H1 (cell line): Measurements from ENCODE around the gene PIK3R1. TPM values are rescaled to one million over a fixed set of nuclear protein-coding genes. Genes with fewer than 3 reads are reported as not detected.

Source experiments
- EP300 ChIP-seq, 2 experiments: IDR thresholded peaks; 1 replicate in 1 of 2; 2 replicates in 1 of 2; pipeline ENCODE4 v1.6.1; 2011 to 2012; ENCODE audit warnings: low read depth in 2 of 2, low read length in 2 of 2, mild to moderate bottlenecking in 2 of 2, borderline replicate concordance in 1 of 2, inconsistent platforms in 1 of 2, moderate library complexity in 1 of 2
- KDM1A ChIP-seq: fragments of 200-600, 300-600 bp; sonication (generic); IDR thresholded peaks from 2 replicates; pipeline ENCODE4 v1.7.1; 2016; ENCODE audit warnings: mild to moderate bottlenecking, low read length, borderline replicate concordance
- NANOG ChIP-seq: IDR thresholded peaks from 2 replicates; pipeline ENCODE4 v1.6.1; 2011; ENCODE audit warnings: low read length, low read depth, mild to moderate bottlenecking, inconsistent platforms; ENCODE audit not compliant: insufficient read depth, poor library complexity, severe bottlenecking
- POU5F1 ChIP-seq: IDR thresholded peaks from 2 replicates; pipeline ENCODE4 v1.6.1; 2011; ENCODE audit warnings: low read depth, mild to moderate bottlenecking, low read length, moderate library complexity
- RXRA ChIP-seq: IDR thresholded peaks from 2 replicates; pipeline ENCODE4 v1.6.1; 2011; ENCODE audit warnings: low read depth, mild to moderate bottlenecking, low read length, moderate library complexity; ENCODE audit not compliant: insufficient read depth
- TAF7 ChIP-seq: optimal IDR thresholded peaks from 2 replicates; pipeline ENCODE3; 2011; ENCODE audit warnings: low read depth, mild to moderate bottlenecking, inconsistent platforms, low read length, moderate library complexity, borderline replicate concordance
- ZNF274 ChIP-seq: IDR thresholded peaks from 2 replicates; pipeline ENCODE4 v1.7.0; 2012; ENCODE audit warnings: low read length, borderline replicate concordance; ENCODE audit errors: extremely low read depth
- polyA plus RNA-seq, 7 experiments: library from polyadenylated mRNA; depleted of rRNA in 3 of 7; stranded (reverse) in 5 of 7; unstranded in 2 of 7; fragments of >200 nt in 5 of 7; fragments of 200-250 nt in 2 of 7; gene quantifications; 1 replicate in 5 of 7; 2 replicates in 1 of 7; 4 replicates in 1 of 7; pipeline versions ENCODE4 v1.2.1 to v1.2.3, GENCODE V29; 2011 to 2013; ENCODE audit warnings: missing spikeins in 2 of 7, mixed read lengths in 2 of 7
- total RNA-seq: library from RNA; stranded (reverse); fragmentation: NEBNext Ultra II Directional; extraction: Animal tissue kit (Norgen Biotek cat#: 25700); gene quantifications from 2 replicates; pipeline ENCODE4 v1.2.1, GENCODE V29; 2021

Gene PIK3R1
- total and polyA plus RNA-seq, 2 of the 8 experiments (the other 6 are each of a cell fraction or from before 2014, with no cell fraction given), result 2.3 to 13.7 TPM

DNA sequence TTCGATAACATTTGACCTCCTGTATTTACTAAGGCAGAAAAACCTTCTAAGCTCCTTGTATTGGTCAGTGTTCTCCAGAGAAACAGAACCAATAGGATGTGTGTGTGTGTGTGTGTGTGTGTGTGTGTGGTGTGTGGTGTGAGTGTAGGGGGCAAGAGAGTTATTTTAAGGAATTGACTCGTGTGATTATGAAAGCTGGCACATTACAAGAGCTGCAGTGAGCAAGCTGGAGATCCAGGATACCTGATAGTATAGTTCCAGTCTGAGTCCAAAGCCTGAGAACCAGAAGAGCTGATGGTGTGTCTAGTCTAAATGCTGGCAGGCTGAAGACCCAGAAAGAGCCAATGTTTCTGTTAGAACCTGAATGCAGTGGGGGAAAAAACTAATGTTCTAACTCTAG, 21.2 kb upstream of the PIK3R1 start (continued):
- TF ChIP-seq TAF7 (no peak), ZNF274 (no peak), KDM1A (no peak), RXRA (no peak), POU5F1 (no peak), EP300 (IDR thresholded peaks at IDR 0.05; ENCODE audit: borderline replicate concordance in 1 of 2, low read depth in 2 of 2, low read length in 2 of 2) (no peak), NANOG (no peak)
